ENCODE data around the gene PLCXD3.

DNA sequence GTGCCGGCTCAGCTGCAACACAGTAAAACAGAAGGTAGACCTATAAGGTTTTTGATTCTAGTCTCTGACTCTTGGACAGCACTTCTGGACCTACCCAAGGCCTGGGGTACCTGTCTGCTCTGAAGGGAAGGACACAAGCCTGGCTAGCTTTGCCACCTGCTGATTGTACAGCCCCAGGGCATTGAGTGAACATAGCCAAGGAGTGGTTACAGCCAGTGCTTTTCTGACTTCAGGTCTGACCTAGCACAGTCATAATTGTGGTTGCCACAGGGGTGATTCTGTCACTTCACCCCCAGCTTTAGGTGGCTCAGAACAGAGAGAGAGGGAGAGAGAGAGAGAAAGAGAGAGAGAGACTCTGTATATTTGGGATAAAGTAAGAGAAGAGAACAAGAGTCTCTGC is 118.4 kb downstream of the PLCXD3 start:
- TF ChIP-seq, protein P1, sequence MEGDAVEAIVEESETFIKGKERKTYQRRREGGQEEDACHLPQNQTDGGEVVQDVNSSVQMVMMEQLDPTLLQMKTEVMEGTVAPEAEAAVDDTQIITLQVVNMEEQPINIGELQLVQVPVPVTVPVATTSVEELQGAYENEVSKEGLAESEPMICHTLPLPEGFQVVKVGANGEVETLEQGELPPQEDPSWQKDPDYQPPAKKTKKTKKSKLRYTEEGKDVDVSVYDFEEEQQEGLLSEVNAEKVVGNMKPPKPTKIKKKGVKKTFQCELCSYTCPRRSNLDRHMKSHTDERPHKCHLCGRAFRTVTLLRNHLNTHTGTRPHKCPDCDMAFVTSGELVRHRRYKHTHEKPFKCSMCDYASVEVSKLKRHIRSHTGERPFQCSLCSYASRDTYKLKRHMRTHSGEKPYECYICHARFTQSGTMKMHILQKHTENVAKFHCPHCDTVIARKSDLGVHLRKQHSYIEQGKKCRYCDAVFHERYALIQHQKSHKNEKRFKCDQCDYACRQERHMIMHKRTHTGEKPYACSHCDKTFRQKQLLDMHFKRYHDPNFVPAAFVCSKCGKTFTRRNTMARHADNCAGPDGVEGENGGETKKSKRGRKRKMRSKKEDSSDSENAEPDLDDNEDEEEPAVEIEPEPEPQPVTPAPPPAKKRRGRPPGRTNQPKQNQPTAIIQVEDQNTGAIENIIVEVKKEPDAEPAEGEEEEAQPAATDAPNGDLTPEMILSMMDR (conservative IDR thresholded peaks at IDR 0.05), result no peak
- TF ChIP-seq ZFX (IDR thresholded peaks at IDR 0.05), result no peak

All from C4-2B (cell line).